ENCODE data around the gene PDLIM7. TPM values are rescaled to one million over a fixed set of nuclear protein-coding genes. Genes with fewer than 3 reads are reported as not detected.

Gene PDLIM7
- polyA plus RNA-seq, 1 donor (not counting 4 experiments of a cell fraction or from before 2014, with no cell fraction given) = 48.5 TPM

GRCh38 chr5:177448244-177448950 lies 49.0 kb downstream of the PDLIM7 start:
- H3K79me2 ChIP-seq (ENCODE audit: control insufficient read depth, insufficient read depth, low read length) = no peaks in the 10 kb centered on the region
- H3K9ac ChIP-seq (ENCODE audit: control insufficient read depth, extremely low read depth, insufficient read depth, low read length) = no peak overlapping the region
- DNase-seq (ENCODE audit: low read depth, low spot score) (no peak), FAIRE-seq (no peak)
- H3K36me3 ChIP-seq (ENCODE audit: control insufficient read depth in 2 of 2, extremely low read depth in 1 of 2, insufficient read depth in 2 of 2, low read length in 2 of 2) = peaks cover 0 to 2% of the 10 kb centered on the region in 2 experiments
- H3K4me2 ChIP-seq (ENCODE audit: control insufficient read depth, extremely low read depth, insufficient read depth, low read depth, low read length) = peak overlapping the region; percentile 74
- no peaks in the 10 kb centered on the region for H4K20me1 ChIP-seq (ENCODE audit: control insufficient read depth, extremely low read depth, insufficient read depth, low read length)
- H2AFZ ChIP-seq (ENCODE audit: control insufficient read depth, low read length) = no peak overlapping the region
- H3K4me1 ChIP-seq (ENCODE audit: control insufficient read depth, extremely low read depth, insufficient read depth, low read length) = peaks cover 51% of the 10 kb centered on the region
- no peak for TF ChIP-seq CTCF (optimal IDR thresholded peaks at IDR 0.05 in 1 of 3, IDR thresholded peaks at IDR 0.05 in 1 of 3, conservative IDR thresholded peaks at IDR 0.05 in 1 of 3; ENCODE audit: extremely low read depth in 1 of 3, insufficient read depth in 2 of 3, low read length in 3 of 3)
- no peak for TF ChIP-seq EZH2 (IDR thresholded peaks at IDR 0.05; ENCODE audit: low read length)
- H3K27ac ChIP-seq (ENCODE audit: control insufficient read depth, insufficient read depth, low read length) = no peak overlapping the region
- dilution Hi-C loops (cut with MboI; ENCODE audit: extremely low pct_ligation_motif_present, low sequenced_read_pairs) = no loop called here
- no peaks in the 10 kb centered on the region for H3K9me1 ChIP-seq (ENCODE audit: control insufficient read depth, extremely low read depth, insufficient read depth, low read length)
- H3K27me3 ChIP-seq (ENCODE audit: control insufficient read depth, extremely low read depth, insufficient read depth, low read length) = no peaks in the 10 kb centered on the region
- H3K9me3 ChIP-seq (ENCODE audit: control insufficient read depth, low read depth, low read length) = no peaks in the 10 kb centered on the region
- H3K4me3 ChIP-seq (ENCODE audit: control insufficient read depth in 2 of 3, extremely low read depth in 1 of 3, insufficient read depth in 2 of 3, low read depth in 1 of 3, low read length in 3 of 3) = peak overlapping the region in 2 of 3 experiments; percentile 23 to 45

GRCh38 chr5:177447611-177448243 lies 49.7 kb downstream of the PDLIM7 start:
- peak overlapping the region; percentile 39 for H3K27ac ChIP-seq (ENCODE audit: control insufficient read depth, insufficient read depth, low read length)
- dilution Hi-C loops (cut with MboI; ENCODE audit: extremely low pct_ligation_motif_present, low sequenced_read_pairs) = no loop called here

More at GRCh38 chr5:177447611-177448243, 49.7 kb downstream of the PDLIM7 start:
- Histone ChIP-seq H3K79me2 (ENCODE audit: control insufficient read depth, insufficient read depth, low read length) (no peaks in the 10 kb centered on the region), H2AFZ (ENCODE audit: control insufficient read depth, low read length) (peak overlapping the region; percentile 5), H3K4me1 (ENCODE audit: control insufficient read depth, extremely low read depth, insufficient read depth, low read length) (peaks cover 58% of the 10 kb centered on the region), H3K36me3 (ENCODE audit: control insufficient read depth in 2 of 2, extremely low read depth in 1 of 2, insufficient read depth in 2 of 2, low read length in 2 of 2) (peaks cover 2 to 3% of the 10 kb centered on the region in 2 experiments), H3K4me2 (ENCODE audit: control insufficient read depth, extremely low read depth, insufficient read depth, low read depth, low read length) (peak overlapping the region; percentile 74), H3K9me3 (ENCODE audit: control insufficient read depth, low read depth, low read length) (no peaks in the 10 kb centered on the region), H3K27me3 (ENCODE audit: control insufficient read depth, extremely low read depth, insufficient read depth, low read length) (no peaks in the 10 kb centered on the region), H4K20me1 (ENCODE audit: control insufficient read depth, extremely low read depth, insufficient read depth, low read length) (no peaks in the 10 kb centered on the region), H3K4me3 (ENCODE audit: control insufficient read depth in 2 of 3, extremely low read depth in 1 of 3, insufficient read depth in 2 of 3, low read depth in 1 of 3, low read length in 3 of 3) (peak overlapping the region; percentile 23 to 45 (median 24)), H3K9ac (ENCODE audit: control insufficient read depth, extremely low read depth, insufficient read depth, low read length) (peak overlapping the region; percentile 36), H3K9me1 (ENCODE audit: control insufficient read depth, extremely low read depth, insufficient read depth, low read length) (no peaks in the 10 kb centered on the region)
- peak; percentile 71 for FAIRE-seq
- no peak for DNase-seq (ENCODE audit: low read depth, low spot score)
- no peak for TF ChIP-seq EZH2 (IDR thresholded peaks at IDR 0.05; ENCODE audit: low read length)
- no peak for TF ChIP-seq CTCF (optimal IDR thresholded peaks at IDR 0.05 in 1 of 3, IDR thresholded peaks at IDR 0.05 in 1 of 3, conservative IDR thresholded peaks at IDR 0.05 in 1 of 3; ENCODE audit: extremely low read depth in 1 of 3, insufficient read depth in 2 of 3, low read length in 3 of 3)
